KMS-11 (cell line): ENCODE measurements around the gene PACS1.

ENCODE experiments used
- H2AFZ ChIP-seq: fragments of 200-600 bp; sonication (generic); 2 replicates; pipeline ENCODE4 v1.6.1; 2016; ENCODE audit warnings: antibody characterized with exemption, mixed run types, low read depth
- H3K27ac ChIP-seq: fragments of 200-600 bp; sonication (generic); 2 replicates; pipeline ENCODE4 v1.6.1; 2016; ENCODE audit warnings: mild to moderate bottlenecking, mixed run types
- H3K27me3 ChIP-seq: fragments of 200-600 bp; sonication (generic); 2 replicates; pipeline ENCODE4 v1.6.1; 2017; ENCODE audit warnings: mild to moderate bottlenecking, low read depth, mixed run types, moderate library complexity; ENCODE audit not compliant: insufficient read depth
- H3K36me3 ChIP-seq: fragments of 200-600 bp; sonication (generic); 2 replicates; pipeline ENCODE4 v1.6.1; 2017; ENCODE audit warnings: mild to moderate bottlenecking, mixed run types; ENCODE audit not compliant: insufficient read depth
- H3K4me1 ChIP-seq: fragments of 200-600 bp; sonication (generic); 2 replicates; pipeline ENCODE4 v1.6.1; 2016; ENCODE audit warnings: mild to moderate bottlenecking, low read depth, mixed run types; ENCODE audit not compliant: poor library complexity, severe bottlenecking
- H3K4me2 ChIP-seq: fragments of 200-600 bp; sonication (generic); 2 replicates; pipeline ENCODE4 v1.7.0; 2016; ENCODE audit warnings: mild to moderate bottlenecking, mixed run types
- H3K4me3 ChIP-seq: fragments of 200-600 bp; sonication (generic); IDR thresholded peaks from 2 replicates; pipeline ENCODE4 v1.6.1; 2017; ENCODE audit warnings: low read depth, low read length, mixed read lengths; ENCODE audit not compliant: insufficient read depth
- H3K79me2 ChIP-seq: fragments of 200-600 bp; sonication (generic); 2 replicates; pipeline ENCODE4 v1.6.1; 2016; ENCODE audit warnings: low read depth, mixed run types; ENCODE audit not compliant: insufficient read depth
- H3K9ac ChIP-seq: fragments of 200-600 bp; sonication (generic); 2 replicates; pipeline ENCODE4 v1.6.1; 2016; ENCODE audit warnings: mild to moderate bottlenecking, mixed run types
- H4K20me1 ChIP-seq: fragments of 200-600 bp; sonication (generic); 2 replicates; pipeline ENCODE4 v1.6.1; 2016; ENCODE audit warnings: mild to moderate bottlenecking, mixed run types; ENCODE audit not compliant: insufficient read depth
- CTCF ChIP-seq: fragments of 200-600 bp; sonication (generic); conservative IDR thresholded peaks from 2 replicates; pipeline ENCODE4 v1.6.1; 2017; ENCODE audit warnings: low read depth, mild to moderate bottlenecking, antibody characterized with exemption, low read length, moderate library complexity, mixed read lengths

The PACS1 gene

DNA sequence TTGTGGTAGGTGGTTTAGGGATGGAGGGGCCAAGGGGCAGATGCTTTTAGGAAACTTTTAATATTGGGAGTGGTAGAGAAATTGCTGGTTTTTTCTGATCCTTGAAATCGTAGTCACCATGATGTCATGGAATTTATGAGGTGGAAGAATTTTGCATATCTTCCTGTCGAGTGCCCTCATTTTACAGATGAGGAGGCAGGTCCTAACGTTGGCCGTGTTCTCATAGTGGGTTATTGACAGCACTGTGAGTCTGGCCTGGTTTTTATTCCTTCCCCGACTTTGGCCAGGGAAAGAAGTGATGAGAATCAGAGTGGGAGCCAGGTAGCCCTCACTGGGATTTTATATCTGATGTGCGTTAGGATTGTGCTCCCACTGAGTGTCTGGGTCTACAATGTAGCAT lies 8.8 kb upstream of the PACS1 start:
- no peak overlapping the region for H2AFZ ChIP-seq
- H3K4me1 ChIP-seq = peaks cover 99% of the 10 kb centered on the region
- no peak overlapping the region for H3K4me2 ChIP-seq
- H3K27me3 ChIP-seq = 0 out of 2 replicates have a peak, but pooled peaks cover 5% of the 10 kb centered on the region
- no peak overlapping the region for H3K4me3 ChIP-seq
- peaks cover 89% of the 10 kb centered on the region for H3K79me2 ChIP-seq
- peaks cover 11% of the 10 kb centered on the region for H4K20me1 ChIP-seq
- TF ChIP-seq CTCF = no peak
- H3K27ac ChIP-seq = no peak overlapping the region; the same call in 1 of the 2 replicates
- H3K36me3 ChIP-seq = peaks cover 70% of the 10 kb centered on the region
- H3K9ac ChIP-seq = no peak overlapping the region

DNA sequence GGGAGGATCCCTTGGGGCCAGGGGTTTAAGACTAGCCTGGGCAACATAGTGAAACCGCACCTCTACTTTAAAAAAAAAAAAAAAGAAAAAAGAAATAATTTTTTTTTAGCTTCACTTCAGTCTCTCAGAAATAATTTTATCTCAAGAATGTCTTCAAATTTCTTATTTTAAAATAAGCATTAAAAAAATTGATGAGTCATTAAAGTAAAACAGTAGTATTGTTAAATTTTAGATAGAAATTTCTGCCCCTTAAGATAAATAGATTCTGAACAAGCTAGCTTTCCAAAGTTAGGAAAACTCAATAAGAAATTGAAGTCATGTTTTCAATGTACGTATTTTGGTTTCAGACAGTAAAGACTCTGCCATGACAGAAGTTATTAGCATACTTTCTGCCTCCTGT lies 7.7 kb upstream of the PACS1 start:
- peaks cover 84% of the 10 kb centered on the region for H3K79me2 ChIP-seq
- H2AFZ ChIP-seq = no peak overlapping the region
- H3K4me1 ChIP-seq = peaks cover 99% of the 10 kb centered on the region
- no peak overlapping the region for H3K9ac ChIP-seq
- peaks cover 60% of the 10 kb centered on the region for H3K36me3 ChIP-seq
- H3K4me3 ChIP-seq = no peak overlapping the region
- H3K4me2 ChIP-seq = 0 out of 2 replicates have a peak overlapping the region, but pooled peaks have one; percentile 15
- TF ChIP-seq CTCF = no peak
- 0 out of 2 replicates have a peak, but pooled peaks cover 5% of the 10 kb centered on the region for H3K27me3 ChIP-seq
- peak overlapping the region; percentile 42; the same call in 1 of the 2 replicates for H3K27ac ChIP-seq
- H4K20me1 ChIP-seq = peaks cover 21% of the 10 kb centered on the region

DNA sequence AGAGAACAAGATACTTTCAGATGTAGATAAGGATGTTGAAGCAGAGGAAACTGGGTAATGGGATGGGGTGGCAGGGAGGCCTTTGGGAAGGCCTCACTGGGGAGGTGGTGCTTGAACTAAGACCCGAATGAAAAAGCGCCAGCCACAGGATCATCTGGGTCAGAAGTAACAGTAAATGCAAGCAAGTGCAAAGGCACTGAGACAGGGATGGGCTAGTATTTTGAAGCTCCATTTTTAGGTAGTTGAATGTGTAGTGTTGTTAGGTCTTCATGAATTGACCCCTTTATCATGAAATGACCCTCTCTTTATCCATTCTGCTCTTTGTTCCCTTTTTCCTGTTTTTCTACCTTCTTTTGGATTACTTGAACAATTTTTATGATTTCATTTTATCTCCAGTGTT lies 6.2 kb upstream of the PACS1 start:
- Histone ChIP-seq H3K79me2 (peaks cover 75% of the 10 kb centered on the region), H3K4me3 (no peak overlapping the region), H2AFZ (no peak overlapping the region), H3K4me2 (peak overlapping the region; percentile 47; the same call in 1 of the 2 replicates), H3K4me1 (peaks cover 99% of the 10 kb centered on the region), H3K27ac (peak overlapping the region; percentile 42; the same call in 1 of the 2 replicates), H3K36me3 (peaks cover 47% of the 10 kb centered on the region), H3K9ac (no peak overlapping the region), H4K20me1 (peaks cover 28% of the 10 kb centered on the region), H3K27me3 (0 out of 2 replicates have a peak, but pooled peaks cover 5% of the 10 kb centered on the region)
- TF ChIP-seq CTCF = no peak

DNA sequence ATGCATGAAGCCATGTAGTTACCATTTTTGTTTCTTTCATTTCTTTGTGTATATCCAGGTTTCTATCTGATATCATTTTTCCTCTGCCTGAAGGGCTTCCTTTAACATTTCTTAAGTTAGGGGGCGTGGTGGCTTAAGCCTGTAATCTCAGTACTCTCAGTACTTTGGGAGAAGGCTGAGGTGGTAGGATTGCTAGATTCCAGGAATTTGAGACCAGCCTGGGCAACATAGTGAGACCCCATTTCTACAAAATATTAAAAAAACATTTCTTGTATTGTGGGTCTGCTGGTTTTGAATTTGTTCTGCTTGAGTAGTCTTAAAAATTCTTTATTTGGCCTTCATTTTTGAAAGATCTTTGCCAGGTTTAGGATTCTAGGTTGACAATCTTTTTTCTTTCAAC lies 5.5 kb upstream of the PACS1 start:
- peaks cover 68% of the 10 kb centered on the region for H3K79me2 ChIP-seq
- H3K4me1 ChIP-seq = peaks cover 100% of the 10 kb centered on the region
- H3K4me2 ChIP-seq = peak overlapping the region; percentile 47; the same call in 1 of the 2 replicates
- H3K27ac ChIP-seq = no peak overlapping the region
- no peak overlapping the region for H3K9ac ChIP-seq
- H2AFZ ChIP-seq = no peak overlapping the region
- peaks cover 28% of the 10 kb centered on the region for H4K20me1 ChIP-seq
- no peak for TF ChIP-seq CTCF
- 0 out of 2 replicates have a peak, but pooled peaks cover 5% of the 10 kb centered on the region for H3K27me3 ChIP-seq
- H3K36me3 ChIP-seq = peaks cover 43% of the 10 kb centered on the region
- H3K4me3 ChIP-seq = no peak overlapping the region
